ENCODE data around the gene CYSLTR1.
"Not testable (repeated sequence)": the region's sequence is repeated elsewhere in the genome, so short reads cannot be mapped to it uniquely, and the experiment has no call there.

Gene CYSLTR1

GRCh38 chrX:78226047-78226446 is 101.4 kb downstream of the CYSLTR1 start:
- in situ Hi-C loops (cut with MboI; ENCODE audit: low sequenced_read_pairs) = not testable (repeated sequence)

All from HL-60/S4 treated with phorbol 12-myristate 13-acetate at 8.2 ng/mL for 4 days and 3 days (cell line).